NT2/D1 (cell line): Measurements from ENCODE around the gene SYT8.

Experiments used
- DNase-seq: peaks from one replicate; pipeline ENCODE4 v3.0.0-alpha.2; 2011; ENCODE audit warnings: low read depth, low spot score
- H3K27me3 ChIP-seq: 2 replicates; pipeline ENCODE4 v1.6.0; 2011; ENCODE audit warnings: mild to moderate bottlenecking; ENCODE audit not compliant: insufficient read length, insufficient read depth
- H3K36me3 ChIP-seq: 2 replicates; pipeline ENCODE4 v1.6.1; 2011; ENCODE audit warnings: mild to moderate bottlenecking, low read length, mixed read lengths; ENCODE audit not compliant: insufficient read depth, insufficient read length
- H3K4me1 ChIP-seq: 2 replicates; pipeline ENCODE4 v1.5.1; 2011; ENCODE audit not compliant: insufficient read depth, insufficient read length
- H3K4me3 ChIP-seq: 2 replicates; pipeline ENCODE4 v1.5.1; 2011; ENCODE audit warnings: low read depth; ENCODE audit not compliant: insufficient read length
- H3K9ac ChIP-seq: 2 replicates; pipeline ENCODE4 v1.6.0; 2011; ENCODE audit warnings: low read depth; ENCODE audit not compliant: insufficient read length
- H3K9me3 ChIP-seq: 2 replicates; pipeline ENCODE4 v1.5.1; 2011; ENCODE audit warnings: mild to moderate bottlenecking, low read length; ENCODE audit not compliant: insufficient read depth
- SUZ12 ChIP-seq: IDR thresholded peaks from 2 replicates; pipeline ENCODE4 v1.6.1; 2011; ENCODE audit not compliant: insufficient read length, insufficient read depth; ENCODE audit errors: extremely low read depth
- YY1 ChIP-seq: IDR thresholded peaks from 2 replicates; pipeline ENCODE4 v1.6.1; 2011; ENCODE audit not compliant: insufficient read length, insufficient read depth
- ZNF274 ChIP-seq: IDR thresholded peaks from 2 replicates; pipeline ENCODE4 v1.6.1; 2011; ENCODE audit warnings: mild to moderate bottlenecking, low read depth, low read length

SYT8 gene

DNA sequence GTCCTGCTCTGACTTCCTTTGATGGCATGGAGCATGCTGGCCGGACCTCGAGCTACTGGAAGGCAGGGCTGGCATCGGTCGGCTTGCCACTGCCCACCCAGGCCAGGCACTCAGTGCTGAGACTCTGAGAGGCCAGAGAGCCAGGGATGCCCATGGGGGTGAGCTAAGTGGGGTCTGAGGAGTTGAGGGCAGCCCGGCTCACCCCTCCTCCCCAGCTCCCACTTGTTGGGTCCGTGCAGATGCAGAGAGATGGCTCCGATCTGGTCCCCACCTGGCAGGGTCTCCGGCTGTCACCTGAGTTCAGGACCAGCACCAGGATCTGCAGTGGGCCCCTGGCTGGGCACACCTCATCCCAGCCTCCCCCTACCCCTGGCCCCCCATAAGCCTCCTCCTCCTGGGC lies 31.4 kb downstream of the SYT8 start:
- TF ChIP-seq SUZ12 (no peak), YY1 (no peak), ZNF274 (no peak)
- peaks cover 35% of the 10 kb centered on the region for H3K27me3 ChIP-seq
- no peak for DNase-seq
- H3K4me3 ChIP-seq = no peak overlapping the region
- H3K9ac ChIP-seq = no peak overlapping the region
- no peaks in the 10 kb centered on the region for H3K36me3 ChIP-seq
- H3K9me3 ChIP-seq = no peaks in the 10 kb centered on the region
- peaks cover 38% of the 10 kb centered on the region for H3K4me1 ChIP-seq

DNA sequence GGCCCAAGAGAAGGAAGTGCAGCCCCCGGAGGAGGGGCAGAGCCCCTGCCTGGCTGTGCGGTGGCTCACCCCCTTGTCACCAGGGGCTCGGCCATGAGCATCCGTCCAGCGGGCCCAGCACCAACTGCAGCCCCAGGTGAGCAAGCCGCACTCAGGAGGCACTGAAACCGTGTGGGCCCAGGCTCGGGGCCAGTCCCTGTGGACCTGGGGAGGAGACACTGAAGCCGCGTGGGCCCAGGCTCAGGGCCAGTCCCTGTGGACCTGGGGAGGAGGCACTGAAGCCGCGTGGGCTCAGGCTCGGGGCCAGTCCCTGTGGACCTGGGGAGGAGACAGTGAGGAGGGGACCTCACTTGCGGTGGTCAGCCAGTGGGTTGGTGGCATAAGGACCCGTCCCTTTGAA lies 32.0 kb downstream of the SYT8 start:
- Histone ChIP-seq H3K4me1 (peaks cover 38% of the 10 kb centered on the region), H3K4me3 (no peak overlapping the region), H3K27me3 (peaks cover 29% of the 10 kb centered on the region), H3K36me3 (no peaks in the 10 kb centered on the region), H3K9ac (no peak overlapping the region), H3K9me3 (no peaks in the 10 kb centered on the region)
- TF ChIP-seq SUZ12 (no peak), ZNF274 (no peak), YY1 (no peak)
- no peak for DNase-seq

DNA sequence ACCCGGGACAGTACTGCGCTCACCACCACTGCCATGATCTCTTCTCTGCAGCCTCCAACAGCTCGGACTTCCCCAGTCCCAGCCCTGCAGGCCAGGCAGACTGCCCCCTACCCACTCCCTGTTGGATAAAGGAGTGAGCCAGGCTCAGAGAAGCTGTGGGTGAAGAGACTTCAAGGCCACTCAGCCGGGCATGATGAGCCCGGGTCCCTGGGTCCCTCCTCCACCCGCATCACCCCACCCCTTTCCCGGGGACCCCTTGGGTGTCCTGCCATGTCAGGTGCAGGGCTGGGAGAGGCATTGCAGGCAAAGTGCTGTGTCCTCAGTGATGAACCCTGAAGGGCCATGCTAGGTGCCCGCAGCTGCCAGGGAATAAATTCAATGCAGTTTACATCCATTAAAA lies 32.6 kb downstream of the SYT8 start:
- H3K4me3 ChIP-seq = no peak overlapping the region
- DNase-seq = no peak
- H3K36me3 ChIP-seq = no peaks in the 10 kb centered on the region
- peaks cover 38% of the 10 kb centered on the region for H3K4me1 ChIP-seq
- no peaks in the 10 kb centered on the region for H3K9me3 ChIP-seq
- TF ChIP-seq ZNF274 = no peak
- no peak for TF ChIP-seq YY1
- TF ChIP-seq SUZ12 = no peak
- no peak overlapping the region for H3K9ac ChIP-seq
- H3K27me3 ChIP-seq = peaks cover 23% of the 10 kb centered on the region

DNA sequence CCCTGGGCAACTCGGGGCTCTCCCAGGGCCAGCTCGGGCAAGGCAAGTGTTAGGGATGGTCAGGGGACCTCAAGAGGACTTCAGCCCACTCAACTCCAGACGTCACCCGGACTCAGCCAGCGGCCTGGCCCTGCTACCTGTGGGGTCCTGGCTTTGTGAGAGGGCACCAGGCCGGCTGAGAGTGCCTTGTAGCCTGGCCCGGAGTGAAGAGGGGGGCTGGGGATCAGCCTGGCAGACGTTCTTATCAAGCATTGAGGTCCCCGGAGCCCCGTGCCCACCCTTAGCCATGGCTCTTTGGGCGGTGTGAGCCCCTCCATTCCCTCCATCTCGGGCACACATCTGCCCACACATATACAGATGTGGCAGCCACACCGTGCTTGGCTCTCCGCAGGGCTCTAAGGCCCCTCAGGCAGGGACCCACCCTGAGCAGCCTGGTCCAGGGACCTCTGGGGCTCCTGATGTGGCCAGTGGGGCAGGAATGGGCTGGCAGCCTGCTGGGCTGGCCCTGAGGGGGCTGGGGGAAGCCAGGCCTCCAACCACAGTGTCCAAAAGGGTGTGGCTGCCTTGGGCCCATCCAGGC lies 33.4 kb downstream of the SYT8 start:
- peaks cover 35% of the 10 kb centered on the region for H3K4me1 ChIP-seq
- H3K9me3 ChIP-seq = no peaks in the 10 kb centered on the region
- H3K9ac ChIP-seq = peak overlapping the region; percentile 32
- TF ChIP-seq YY1 = no peak
- TF ChIP-seq ZNF274 = no peak
- TF ChIP-seq SUZ12 = no peak
- H3K36me3 ChIP-seq = no peaks in the 10 kb centered on the region
- DNase-seq = no peak
- peaks cover 15% of the 10 kb centered on the region for H3K27me3 ChIP-seq
- H3K4me3 ChIP-seq = no peak overlapping the region

GRCh38 chr11:1868636-1869291 lies 34.0 kb downstream of the SYT8 start:
- Histone ChIP-seq H3K4me3 (no peak overlapping the region), H3K9me3 (no peaks in the 10 kb centered on the region), H3K9ac (peak overlapping the region; percentile 32), H3K27me3 (peaks cover 12% of the 10 kb centered on the region), H3K4me1 (peaks cover 30% of the 10 kb centered on the region), H3K36me3 (no peaks in the 10 kb centered on the region)
- no peak for TF ChIP-seq ZNF274
- no peak for TF ChIP-seq YY1
- TF ChIP-seq SUZ12 = no peak
- DNase-seq = no peak

DNA sequence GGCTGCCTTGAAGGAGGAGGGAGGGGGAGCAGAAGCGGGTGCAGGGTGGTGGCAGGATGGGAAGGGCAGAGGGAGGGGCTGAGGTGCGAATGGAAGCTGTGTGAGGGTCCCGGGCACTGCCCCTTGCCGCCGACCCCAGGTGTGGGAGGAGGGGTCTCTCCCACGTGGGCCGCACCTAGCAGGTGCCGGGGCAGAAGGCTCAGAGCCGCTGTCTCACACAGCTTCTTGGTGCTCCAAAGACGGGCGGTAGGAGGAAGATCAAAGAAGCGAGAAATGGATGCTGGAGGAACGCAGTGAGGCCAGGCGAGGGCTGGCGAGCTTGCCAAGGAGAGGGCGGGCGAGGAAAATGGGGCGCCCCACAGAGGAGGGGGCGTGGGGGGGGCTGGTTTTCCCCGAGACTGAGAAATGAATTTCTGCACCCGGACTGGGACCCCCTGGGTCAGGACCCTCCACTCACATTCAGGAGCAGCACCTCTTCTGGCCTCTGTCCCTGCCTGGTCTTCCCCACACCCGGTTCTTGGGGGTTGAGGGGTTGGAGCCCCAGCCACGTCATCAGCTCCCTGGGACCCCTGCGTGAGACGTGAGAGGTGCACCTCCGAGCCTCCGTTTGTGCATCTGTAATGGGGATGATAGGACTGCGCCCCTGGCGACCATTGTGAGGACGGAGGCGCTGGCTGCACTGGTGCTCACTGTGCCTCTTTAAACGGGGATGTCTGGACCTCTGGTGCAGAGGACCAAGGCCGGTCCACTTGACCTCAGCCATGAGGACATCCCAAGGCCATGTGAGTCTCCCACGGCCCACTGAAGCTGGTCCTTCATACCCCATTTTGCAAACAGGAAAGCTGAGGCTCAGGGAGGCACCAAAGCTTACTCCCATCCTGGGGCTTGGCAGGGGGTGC lies 34.9 kb downstream of the SYT8 start:
- Histone ChIP-seq H3K9ac (no peak overlapping the region), H3K4me3 (no peak overlapping the region), H3K27me3 (peaks cover 12% of the 10 kb centered on the region), H3K4me1 (peaks cover 23% of the 10 kb centered on the region), H3K9me3 (no peaks in the 10 kb centered on the region), H3K36me3 (no peaks in the 10 kb centered on the region)
- TF ChIP-seq SUZ12 (no peak), ZNF274 (no peak), YY1 (no peak)
- no peak for DNase-seq

DNA sequence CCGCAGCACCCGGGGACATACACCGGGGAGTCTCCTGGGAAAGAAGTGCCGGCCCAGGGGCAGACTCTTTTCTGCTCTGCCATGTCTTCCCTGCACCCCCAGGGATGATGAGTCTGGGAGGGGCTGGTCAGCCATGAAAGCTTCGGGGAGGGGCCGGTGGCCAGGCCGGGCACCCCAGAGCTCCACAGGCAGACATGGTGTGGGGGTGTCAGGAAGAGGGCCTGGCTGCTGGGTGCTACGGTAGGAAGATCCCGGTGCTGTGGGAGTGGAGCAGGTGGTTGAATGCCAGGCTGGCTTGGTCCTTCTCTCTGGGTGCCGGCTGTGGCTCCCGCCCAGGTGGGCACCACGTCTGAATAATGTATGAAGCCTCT lies 35.5 kb downstream of the SYT8 start:
- TF ChIP-seq SUZ12 = no peak
- Histone ChIP-seq H3K4me1 (peaks cover 22% of the 10 kb centered on the region), H3K9me3 (no peaks in the 10 kb centered on the region), H3K9ac (no peak overlapping the region), H3K36me3 (no peaks in the 10 kb centered on the region), H3K4me3 (no peak overlapping the region), H3K27me3 (peaks cover 10% of the 10 kb centered on the region)
- DNase-seq = no peak
